ENCODE results near the gene DDIT4.
A peak's percentile ranks its signal among the peaks of the same experiment; 100 is the strongest.
"Not testable (repeated sequence)": the region's sequence is repeated elsewhere in the genome, so short reads cannot be mapped to it uniquely, and the experiment has no call there.

Gene DDIT4

GRCh38 chr10:72249176-72249862, 24.4 kb upstream of the DDIT4 start:
- not testable (repeated sequence) for DNase-seq

- DNase-seq = no peak
Observed at GRCh38 chr10:72250666-72251065, 23.1 kb upstream of the DDIT4 start.

DNA sequence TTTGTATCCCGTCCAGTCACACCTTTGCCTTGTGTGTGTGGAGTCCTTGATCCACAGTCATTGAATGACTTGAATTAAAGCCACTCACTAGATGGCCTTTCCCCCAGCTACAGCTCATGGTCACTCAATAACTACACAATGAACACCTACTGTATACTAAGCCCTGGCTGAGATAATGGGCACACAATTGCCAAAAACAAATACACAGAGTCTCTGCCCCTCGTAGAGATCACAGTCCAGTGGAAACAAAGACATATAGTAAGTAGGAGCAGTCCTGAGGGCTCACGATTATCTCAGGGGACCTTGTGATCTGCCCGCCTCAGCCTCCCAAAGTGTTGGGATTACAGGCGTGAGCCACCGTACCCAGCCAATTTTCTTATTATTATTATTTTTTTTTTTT, 22.1 kb upstream of the DDIT4 start:
- DNase-seq = no peak

- no peak for DNase-seq
Observed at GRCh38 chr10:72252972-72253371, 20.8 kb upstream of the DDIT4 start.

- no peak for DNase-seq
Observed at GRCh38 chr10:72253578-72253977, 20.1 kb upstream of the DDIT4 start.

DNA sequence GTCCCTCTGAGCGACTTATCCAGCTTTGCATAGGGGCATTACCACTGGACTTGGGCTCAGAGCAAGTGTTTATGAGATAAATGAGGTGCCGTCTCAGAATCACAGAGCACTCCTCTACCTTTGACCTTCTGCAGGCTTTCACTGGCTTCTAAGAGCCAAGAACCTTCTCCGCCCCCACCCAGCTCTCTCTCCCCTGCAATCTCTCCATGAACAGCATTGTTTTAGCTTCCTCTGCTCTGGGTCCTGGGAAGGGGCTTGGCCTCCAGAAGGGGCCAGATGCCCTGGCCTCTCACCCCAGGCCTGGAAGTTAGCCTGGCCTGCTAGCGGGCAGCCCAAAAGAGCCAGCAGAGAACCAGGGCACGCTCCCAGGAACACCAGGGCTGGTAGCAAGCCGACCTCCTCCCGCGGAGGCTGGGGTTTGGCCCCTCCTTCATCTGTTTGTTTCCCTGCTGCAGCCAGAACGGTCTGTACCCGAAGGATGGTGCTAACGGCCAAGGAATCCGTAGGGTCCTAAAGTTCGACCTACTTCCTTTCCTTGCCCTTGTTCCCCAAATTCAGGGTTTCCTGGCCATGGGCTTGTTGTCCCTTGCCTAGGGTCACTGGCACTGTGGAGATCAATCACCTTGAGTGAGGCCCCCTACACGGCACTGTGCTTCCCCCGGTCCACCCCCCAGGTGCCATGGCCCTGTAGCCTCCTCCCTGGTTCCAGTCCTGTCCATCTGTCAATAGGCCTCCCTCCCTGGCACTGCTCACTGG, 18.7 kb upstream of the DDIT4 start:
- DNase-seq = peak; percentile 20

DNA sequence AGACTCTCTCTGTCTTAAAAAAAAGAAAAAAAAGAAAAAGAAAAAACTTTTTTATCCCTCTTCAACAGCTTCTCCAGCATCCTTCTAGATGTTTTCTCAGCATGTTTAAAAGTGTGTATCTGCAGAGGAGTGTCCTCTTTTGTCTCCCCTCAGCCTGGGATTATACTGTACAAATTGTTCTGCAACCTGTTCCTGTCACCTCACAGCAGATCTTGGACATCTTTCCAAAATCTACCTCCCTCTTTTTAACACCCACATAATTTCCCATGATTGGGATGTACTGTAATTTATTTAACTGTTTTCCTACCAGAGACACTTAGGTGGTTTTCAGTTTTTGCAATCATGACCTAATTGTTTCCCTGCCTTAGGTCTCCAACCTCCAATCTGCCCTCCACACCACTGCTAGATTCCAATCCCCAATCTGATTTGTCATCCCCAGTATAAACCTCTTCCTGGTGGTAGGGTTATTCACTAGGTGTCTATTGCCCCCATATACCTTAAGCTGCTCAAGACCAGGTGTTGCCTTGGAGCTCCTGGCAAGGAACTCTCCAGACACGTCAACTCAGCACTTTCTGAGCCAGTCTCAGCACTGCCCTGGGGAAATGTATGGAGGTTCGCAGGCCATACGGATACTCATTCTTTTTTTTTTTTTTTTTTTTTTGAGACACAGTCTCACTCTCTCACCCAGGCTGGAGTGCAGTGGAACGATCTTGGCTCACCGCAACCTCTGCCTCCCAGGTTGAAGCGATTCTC, 17.6 kb upstream of the DDIT4 start:
- no peak for DNase-seq

DNA sequence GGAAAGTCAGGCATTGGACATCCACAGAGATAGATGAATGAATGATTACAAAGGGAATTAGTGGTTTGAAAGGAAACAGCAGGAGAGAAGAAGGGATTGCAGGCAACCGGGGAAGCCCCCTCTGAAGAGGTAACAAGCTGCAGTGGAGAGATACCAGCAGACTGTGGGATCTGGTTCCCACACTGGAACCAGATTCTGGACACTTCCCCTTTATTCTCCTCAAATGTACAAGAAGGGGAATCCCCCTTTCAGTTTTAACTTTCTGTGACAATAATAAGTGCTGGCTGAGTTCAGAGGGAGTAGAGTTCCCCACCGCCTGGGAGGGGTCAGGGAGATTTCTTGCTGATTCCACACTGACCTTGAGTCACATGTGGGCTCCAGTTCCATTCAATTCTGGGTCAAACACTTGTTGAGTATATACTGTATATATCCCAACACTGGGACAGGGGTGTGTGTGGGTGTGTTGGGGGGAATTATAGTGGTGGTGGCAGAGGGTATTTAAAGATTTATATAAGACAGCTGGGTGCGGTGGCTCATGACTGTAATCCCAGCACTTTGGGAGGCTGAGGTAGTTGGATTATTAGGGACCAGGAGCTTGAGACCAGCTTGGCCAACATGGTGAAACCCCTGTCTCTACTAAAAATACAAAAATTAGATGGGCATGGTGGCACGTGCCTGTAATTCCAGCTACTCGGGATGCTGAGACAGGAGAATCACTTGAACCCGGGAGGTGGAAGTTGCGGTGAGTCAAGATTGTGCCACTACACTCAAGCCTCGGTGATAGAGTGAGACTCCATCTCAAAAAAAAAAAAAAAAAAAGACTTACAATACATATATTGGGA, 16.5 kb upstream of the DDIT4 start:
- DNase-seq = no peak

GRCh38 chr10:72258617-72259016, 15.1 kb upstream of the DDIT4 start:
- no peak for DNase-seq

DNA sequence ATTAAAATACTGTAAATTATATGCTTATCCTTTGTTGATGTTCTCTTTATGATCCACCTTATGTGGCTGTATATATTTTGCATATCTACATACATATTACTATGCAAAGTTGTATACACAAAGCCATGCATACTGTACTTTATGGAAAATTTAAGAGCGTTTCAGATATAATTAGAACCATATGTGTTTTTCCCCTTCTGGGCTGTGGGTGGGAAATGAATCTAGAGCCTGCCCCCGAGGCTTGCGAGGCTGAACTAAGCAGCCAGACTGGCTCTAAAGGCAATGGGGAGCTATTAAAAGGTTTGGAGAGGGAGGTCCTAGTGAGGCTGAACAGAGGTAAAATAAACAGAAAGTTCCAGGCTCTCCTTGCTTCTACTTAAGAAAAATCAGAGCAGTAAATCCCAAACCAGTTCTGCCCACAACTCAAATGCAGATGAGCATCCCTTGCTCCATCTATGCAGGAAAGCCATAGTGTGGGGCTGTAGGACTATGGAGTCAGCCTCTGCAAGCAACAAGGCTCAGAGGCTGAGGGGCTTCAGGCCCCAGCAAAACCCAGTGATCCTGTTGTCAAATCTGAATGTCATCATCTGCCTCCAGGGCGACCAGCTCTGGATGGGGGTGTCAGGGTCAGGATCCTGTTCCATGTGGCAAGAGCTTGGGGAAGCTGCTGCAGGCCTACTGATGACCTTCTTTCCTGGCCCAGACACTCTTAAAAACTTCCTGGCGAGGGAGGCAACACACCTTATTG, 14.1 kb upstream of the DDIT4 start:
- no peak for DNase-seq

GRCh38 chr10:72260239-72260975, 13.3 kb upstream of the DDIT4 start:
- DNase-seq = peak; percentile 69

DNA sequence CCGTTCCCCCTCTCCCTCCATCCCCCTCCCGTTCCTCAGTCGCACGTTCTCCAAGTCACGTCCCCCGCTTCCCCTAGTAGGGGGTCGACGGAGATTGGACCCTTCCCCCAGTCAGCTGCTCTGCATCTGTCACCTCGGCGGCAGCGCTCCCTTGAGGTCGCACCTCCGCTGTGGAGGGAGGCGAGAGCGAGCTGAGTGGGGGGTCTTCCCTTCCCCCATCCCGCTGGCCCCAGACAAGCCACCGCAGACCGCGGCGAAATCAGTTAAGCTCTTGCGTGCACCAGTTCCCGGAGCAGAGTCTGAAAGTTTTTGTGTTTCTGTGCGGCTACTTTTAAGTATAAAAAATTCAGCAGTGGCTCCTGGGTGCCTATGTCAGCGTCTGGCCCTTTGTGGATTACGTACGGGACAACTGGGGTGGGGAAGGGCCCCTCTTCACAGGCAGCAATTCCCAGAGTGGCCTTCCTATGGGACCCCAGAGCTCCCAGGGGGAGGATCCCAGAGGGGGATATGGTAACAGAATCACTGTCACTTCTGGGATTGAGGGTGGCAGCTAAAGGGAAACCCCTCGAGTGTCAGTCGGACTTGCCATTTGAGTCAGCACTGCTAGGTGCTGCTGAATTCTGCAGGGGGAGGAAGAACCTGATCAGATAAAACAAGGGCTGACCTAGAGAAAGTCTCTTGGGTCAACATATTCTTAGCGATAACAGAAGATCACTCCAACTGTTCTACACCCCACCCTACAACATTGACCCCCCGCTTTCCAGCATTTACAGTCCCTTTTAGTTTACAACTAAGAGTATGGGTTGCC, 12.5 kb upstream of the DDIT4 start:
- DNase-seq = peak; percentile 18

GRCh38 chr10:72261784-72262404, 11.8 kb upstream of the DDIT4 start:
- no peak for DNase-seq

- peak; percentile 95 for DNase-seq
Observed at GRCh38 chr10:72263613-72264241, 10.0 kb upstream of the DDIT4 start.

DNA sequence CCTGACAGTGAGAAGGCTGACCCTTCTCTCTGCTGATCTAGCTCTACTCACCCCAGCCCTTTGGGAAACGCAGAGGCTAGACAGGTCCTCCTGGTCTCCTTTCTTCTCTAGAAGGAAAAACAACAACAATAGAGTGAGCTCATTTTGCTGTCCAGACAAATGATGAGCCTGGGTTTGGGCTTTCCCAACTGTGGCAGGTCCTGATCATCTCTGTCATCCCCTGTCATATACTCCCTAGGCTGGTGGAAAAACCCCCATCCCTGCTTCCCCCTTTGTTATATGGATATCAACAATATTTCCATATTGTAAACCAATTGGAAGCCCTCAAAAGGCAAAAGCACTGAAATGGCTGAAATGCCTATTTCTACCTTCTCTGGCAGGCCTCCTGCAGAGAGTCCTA, 9.2 kb upstream of the DDIT4 start:
- DNase-seq = no peak

GRCh38 chr10:72265508-72265907, 8.2 kb upstream of the DDIT4 start:
- DNase-seq = no peak

DNA sequence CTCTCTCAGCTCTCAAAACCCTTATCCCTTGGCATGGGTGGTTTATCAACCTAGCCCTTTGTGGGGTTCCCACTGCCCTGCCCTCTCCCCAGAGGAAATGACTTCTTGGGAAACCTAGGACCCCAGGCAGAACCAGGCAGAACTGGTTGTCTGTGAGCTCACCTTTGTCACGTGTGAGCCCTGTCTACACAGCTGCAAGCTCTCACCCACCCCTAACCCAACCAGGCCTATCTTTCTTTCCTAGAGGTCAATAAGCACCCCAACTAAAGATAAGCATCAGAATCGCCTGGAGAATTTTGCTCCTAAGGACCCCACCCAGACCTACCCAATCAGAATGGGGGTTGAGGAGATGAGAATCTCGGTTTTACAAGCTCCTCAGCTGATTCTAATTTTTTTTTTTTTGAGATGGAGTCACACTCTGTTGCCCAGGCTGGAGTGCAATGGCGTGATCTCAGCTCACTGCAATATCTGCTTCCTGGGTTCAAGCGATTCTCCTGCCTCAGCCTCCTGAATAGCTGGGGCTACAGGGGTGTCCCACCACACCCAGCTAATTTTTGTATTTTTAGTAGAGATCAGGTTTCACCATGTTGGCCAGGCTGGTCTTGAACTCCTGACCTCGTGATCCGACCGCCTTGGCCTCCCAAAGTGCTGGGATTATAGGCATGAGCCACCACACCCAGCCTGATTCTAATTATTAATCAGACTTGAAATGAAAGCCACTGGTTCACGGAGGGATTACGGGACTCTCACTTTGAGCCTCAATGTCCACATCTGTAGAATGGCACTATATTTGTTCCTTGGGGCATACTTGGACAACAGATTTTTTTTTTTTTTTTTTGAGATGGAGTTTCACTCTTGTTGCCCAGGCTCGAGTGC, 7.5 kb upstream of the DDIT4 start:
- DNase-seq = no peak

- no peak for DNase-seq
Observed at GRCh38 chr10:72267381-72267780, 6.3 kb upstream of the DDIT4 start.

Measured in DMS153 (cell line).